Activated CD4-positive, CD25-positive, alpha-beta regulatory T cell treated with anti-CD3 and anti-CD28 coated beads, Interleukin-2, amount 50 U/mL, for 72 hours (primary cell): ENCODE measurements around the gene TUBA8.
"Not testable (repeated sequence)": the region's sequence is repeated elsewhere in the genome, so short reads cannot be mapped to it uniquely, and the experiment has no call there.

Experiments
- DNase-seq: peaks from one replicate; pipeline ENCODE4 v3.0.0; 2021

The TUBA8 gene

DNA sequence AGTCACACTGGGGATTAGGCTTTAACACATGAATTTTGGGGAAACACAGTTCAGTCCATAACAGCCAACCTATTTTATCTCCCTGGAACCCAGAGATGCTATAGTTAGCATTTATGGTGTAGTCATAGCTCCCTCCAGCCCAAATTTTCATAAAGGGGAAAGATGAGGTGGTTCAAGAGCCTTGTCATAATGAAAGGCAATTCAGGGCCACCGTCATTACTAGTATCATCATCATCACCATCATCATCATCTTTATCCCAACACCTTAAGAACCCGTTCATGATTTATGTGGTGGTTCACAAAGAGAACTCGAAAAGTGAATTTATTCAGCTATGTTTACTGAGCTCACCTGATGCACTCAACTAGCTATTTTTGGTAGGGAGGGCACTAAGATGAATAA is 2.4 kb upstream of the TUBA8 start:
- no peak for DNase-seq

DNA sequence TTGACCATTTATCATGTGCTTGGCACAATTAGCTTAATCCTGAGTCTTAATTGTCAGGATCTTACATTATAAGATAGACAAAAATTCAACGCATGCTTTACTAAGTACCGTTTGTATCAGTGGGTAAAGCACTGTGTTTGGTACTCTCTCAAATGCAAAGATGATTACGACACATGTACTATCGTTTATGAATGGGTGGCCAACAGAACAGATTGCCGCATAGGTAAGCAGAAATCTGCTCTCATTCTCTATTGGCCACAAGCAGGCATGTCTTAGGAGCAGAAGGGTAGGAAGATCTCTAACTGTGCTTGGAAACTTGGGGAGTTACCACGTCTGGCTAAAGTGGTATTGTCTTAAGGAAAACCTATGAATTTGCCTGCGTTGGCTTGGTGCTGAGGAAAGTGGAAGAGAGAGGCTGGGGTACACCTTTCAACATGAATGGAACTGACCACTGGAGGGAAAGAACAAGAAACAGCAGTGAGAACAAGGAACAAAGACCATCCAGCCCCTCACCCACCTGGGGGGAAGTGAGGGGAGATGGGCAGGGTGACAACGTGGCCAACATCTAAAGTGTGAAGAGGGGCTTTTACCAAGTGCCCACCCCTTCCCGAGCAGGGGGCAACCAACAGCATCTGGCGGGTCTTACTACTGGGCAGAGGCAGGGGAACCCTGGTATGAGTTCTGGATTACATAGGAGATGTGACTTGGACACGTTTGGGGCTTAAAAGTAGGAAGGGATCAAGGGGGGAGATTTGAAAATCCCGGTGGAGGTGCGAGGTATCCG is 1.0 kb upstream of the TUBA8 start:
- no peak for DNase-seq

DNA sequence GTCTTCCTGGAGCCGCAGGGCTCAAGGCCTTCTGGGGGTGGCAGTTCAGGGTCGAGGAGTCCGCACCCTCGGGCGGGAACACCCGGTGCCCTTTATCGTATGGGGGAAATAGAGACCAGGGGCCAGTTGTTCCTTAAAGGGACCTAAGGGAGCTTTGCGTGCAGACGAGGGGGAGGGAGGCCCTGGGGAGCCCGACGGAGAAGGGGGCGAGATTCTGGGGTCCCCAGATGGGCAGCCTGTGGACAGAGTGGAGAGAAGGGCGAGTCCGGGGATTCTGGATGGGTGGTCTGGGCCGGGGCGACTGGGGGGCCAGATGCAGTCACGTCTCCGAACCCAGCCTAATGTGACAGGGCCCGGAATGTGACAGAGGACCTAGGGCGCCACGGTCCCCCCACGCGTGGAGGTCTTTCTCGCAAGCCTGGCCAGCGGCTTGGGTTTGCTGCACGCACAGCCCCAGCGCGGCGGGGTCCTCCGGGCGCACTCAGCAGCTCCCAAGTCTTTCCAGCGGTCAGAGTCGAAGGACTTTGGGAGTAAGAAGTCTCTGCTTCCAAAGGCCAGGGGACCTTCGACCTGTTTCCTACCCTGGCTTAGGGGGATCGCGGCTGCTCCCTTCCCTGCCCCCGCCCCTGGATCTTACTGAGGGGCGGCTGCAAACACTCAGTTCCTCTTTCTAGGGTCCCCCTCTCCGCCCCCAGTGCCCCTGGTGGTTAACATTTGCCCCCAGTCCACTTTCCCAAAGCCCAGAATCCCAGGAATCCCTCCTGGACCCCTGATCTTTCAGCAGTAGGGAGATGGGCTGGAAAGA is 547 bp downstream of the TUBA8 start:
- DNase-seq = no peak

GRCh38 chr22:18111759-18112330 is 1.2 kb downstream of the TUBA8 start:
- no peak for DNase-seq

DNA sequence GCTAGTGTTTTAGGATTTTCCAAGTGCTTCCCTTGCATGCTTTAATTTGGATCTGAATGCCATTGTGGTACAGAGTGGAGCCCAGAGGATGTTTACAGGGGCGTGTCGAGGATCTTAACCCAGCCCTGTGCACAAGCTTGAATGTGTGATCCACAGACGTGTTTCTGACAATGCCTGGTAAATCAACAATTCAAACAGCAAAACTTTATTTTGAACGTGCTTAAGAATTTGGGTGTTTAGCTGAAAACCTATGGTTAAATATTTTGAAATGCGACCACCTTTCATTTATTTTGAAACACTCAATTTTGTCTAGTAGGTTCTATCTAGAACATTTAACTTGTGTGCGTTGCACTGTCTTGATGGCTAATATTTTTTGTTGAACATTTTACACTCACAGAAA is 1.8 kb downstream of the TUBA8 start:
- no peak for DNase-seq

GRCh38 chr22:18113680-18114394 is 3.2 kb downstream of the TUBA8 start:
- no peak for DNase-seq

- DNase-seq = no peak
Observed at GRCh38 chr22:18114495-18114894, 3.9 kb downstream of the TUBA8 start.

- no peak for DNase-seq
Observed at GRCh38 chr22:18114976-18115652, 4.5 kb downstream of the TUBA8 start.

- DNase-seq = no peak
Observed at GRCh38 chr22:18115906-18116371, 5.3 kb downstream of the TUBA8 start.

DNA sequence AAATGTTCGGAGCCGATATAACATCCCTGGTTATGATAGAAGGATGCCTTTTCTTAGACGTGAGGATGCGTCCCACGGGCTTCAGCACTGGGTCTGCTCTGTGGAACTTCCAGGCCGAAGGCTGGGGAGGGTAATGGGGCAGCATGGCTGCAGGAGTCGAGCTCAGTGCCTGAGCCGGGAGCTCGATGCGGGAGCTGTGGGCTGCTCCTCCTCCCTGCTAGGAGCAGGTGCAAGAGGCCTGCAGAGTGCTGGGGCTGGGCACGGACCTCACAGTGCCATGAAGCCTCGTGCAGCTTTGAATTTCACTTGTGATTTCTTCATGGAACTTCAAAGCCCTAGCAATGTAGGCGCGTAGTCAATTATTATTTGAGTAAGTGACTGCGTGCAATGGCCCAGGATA is 6.0 kb downstream of the TUBA8 start:
- DNase-seq = no peak

- no peak for DNase-seq
Observed at GRCh38 chr22:18118345-18118915, 7.8 kb downstream of the TUBA8 start.

- DNase-seq = no peak
Observed at GRCh38 chr22:18119409-18120110, 9.0 kb downstream of the TUBA8 start.

- no peak for DNase-seq
Observed at GRCh38 chr22:18120857-18121256, 10.2 kb downstream of the TUBA8 start.

- no peak for DNase-seq
Observed at GRCh38 chr22:18121506-18121905, 10.9 kb downstream of the TUBA8 start.

- no peak for DNase-seq
Observed at GRCh38 chr22:18121954-18122554, 11.4 kb downstream of the TUBA8 start.

- not testable (repeated sequence) for DNase-seq
Observed at GRCh38 chr22:18123476-18124025, 12.9 kb downstream of the TUBA8 start.

DNA sequence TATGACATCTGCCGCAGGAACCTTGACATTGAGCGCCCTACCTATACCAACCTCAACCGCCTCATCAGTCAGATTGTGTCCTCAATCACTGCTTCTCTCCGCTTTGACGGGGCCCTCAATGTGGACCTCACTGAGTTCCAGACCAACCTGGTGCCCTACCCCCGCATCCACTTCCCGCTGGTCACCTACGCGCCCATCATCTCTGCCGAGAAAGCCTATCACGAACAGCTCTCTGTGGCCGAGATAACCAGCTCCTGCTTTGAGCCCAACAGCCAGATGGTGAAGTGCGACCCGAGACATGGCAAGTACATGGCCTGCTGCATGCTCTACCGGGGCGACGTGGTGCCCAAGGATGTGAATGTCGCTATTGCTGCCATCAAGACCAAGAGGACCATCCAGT is 16.0 kb downstream of the TUBA8 start:
- DNase-seq = no peak

DNA sequence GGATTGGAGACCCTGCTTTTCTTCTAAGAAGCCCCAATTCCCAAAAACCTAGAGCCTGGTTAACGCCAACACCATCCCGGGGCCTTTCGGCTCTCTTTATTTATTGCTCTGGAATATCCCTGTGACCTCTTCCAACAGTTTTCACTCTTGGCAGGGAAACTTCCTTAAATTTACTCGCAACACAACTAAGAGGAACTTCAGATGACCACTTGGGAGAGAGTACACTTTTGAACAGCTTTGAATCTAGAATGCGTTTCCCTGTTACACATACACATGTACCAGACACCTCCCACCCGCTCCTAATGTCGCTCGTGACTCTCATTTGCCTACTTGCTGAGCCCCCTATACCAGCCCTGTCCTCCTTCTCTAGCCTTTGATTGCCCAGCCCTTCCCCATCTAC is 19.4 kb downstream of the TUBA8 start:
- no peak for DNase-seq

DNA sequence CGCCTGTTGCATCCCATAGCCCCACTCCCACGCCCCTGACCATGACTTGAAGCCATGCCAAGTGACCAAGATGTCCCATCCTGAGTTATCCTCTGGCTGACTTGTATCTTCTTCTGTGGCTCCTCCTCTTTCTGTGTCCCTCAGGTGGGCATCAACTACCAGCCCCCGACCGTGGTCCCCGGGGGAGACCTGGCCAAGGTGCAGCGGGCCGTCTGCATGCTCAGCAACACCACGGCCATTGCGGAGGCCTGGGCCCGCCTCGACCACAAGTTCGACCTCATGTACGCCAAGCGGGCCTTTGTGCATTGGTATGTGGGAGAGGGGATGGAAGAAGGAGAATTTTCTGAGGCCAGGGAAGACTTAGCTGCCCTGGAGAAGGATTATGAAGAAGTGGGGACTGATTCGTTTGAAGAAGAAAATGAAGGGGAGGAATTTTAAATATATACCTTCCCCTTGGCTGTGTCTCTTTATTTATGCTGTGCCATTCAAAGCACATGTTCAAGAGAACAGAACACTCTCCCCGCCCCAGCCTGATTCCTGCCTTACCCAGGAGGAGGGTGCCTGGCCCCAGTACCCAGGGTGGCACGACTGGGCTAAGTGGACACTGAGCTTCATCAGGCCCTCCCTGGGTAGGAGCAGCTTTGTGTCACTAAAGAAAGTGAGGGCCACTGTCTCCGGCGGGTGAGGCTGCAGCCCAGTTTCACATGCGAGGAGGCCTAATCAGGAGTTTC is 20.3 kb downstream of the TUBA8 start:
- no peak for DNase-seq

DNA sequence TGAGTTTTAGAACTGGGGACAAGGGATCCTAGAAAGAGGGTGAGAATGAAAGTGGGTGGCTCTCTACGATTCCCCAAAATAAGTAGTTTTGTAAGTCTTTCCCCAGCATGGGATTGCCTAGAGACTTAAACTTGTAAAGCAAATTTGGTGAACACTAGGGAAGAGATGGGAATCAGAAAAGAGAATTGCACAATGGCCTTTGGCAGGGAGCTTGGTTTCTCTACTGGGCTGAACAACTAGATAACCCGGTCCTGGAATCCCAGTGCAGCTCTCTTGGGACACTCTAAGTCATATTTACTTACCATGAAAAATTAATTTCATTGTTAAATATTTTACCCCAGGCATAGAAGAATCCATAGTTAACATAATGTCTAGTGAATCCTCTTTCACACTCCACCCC is 22.8 kb downstream of the TUBA8 start:
- DNase-seq = no peak
